GF-D8 (cell line): ENCODE data around the gene LCE5A.
"Not testable (repeated sequence)": the region's sequence is repeated elsewhere in the genome, so short reads cannot be mapped to it uniquely, and the experiment has no call there.

Experiments used
- DNase-seq: peaks from one replicate; lab custom pipeline; 2025; lab: John Stamatoyannopoulos, UW

The LCE5A gene

GRCh38 chr1:152516082-152516481, 5.5 kb downstream of the LCE5A start:
- no peak for DNase-seq

GRCh38 chr1:152517237-152517811, 6.7 kb downstream of the LCE5A start:
- no peak for DNase-seq

GRCh38 chr1:152519851-152520250, 9.2 kb downstream of the LCE5A start:
- DNase-seq = peak; percentile 56

GRCh38 chr1:152520561-152521090, 10.0 kb downstream of the LCE5A start:
- no peak for DNase-seq

GRCh38 chr1:152525080-152525641, 14.6 kb downstream of the LCE5A start:
- no peak for DNase-seq

GRCh38 chr1:152533327-152533938, 22.8 kb downstream of the LCE5A start:
- DNase-seq = no peak

- DNase-seq = no peak
These were observed 25.2 kb downstream of the LCE5A start for GRCh38 chr1:152535774-152536173.

- DNase-seq = no peak
These were observed 26.9 kb downstream of the LCE5A start for GRCh38 chr1:152537496-152537895.

- DNase-seq = no peak
These were observed 29.3 kb downstream of the LCE5A start for GRCh38 chr1:152539901-152540300.

GRCh38 chr1:152543820-152544219, 33.2 kb downstream of the LCE5A start:
- no peak for DNase-seq

GRCh38 chr1:152546704-152547103, 36.1 kb downstream of the LCE5A start:
- no peak for DNase-seq

GRCh38 chr1:152548358-152548757, 37.8 kb downstream of the LCE5A start:
- not testable (repeated sequence) for DNase-seq
